Mononuclear cell (primary cell): Measurements from ENCODE around the gene MCC. TPM values are rescaled to one million over a fixed set of nuclear protein-coding genes. Genes with fewer than 3 reads are reported as not detected.
"Not testable (repeated sequence)": the region's sequence is repeated elsewhere in the genome, so short reads cannot be mapped to it uniquely, and the experiment has no call there.

ENCODE experiments used
- H3K27me3 ChIP-seq: 2 replicates; pipeline ENCODE4 v1.6.0; 2011; ENCODE audit warnings: low read length, control low read depth; ENCODE audit not compliant: insufficient read depth
- H3K4me1 ChIP-seq: 2 replicates; pipeline ENCODE4 v1.5.1; 2011; ENCODE audit warnings: mild to moderate bottlenecking, low read length, control low read depth; ENCODE audit not compliant: insufficient read depth
- H3K4me3 ChIP-seq: 2 replicates; pipeline ENCODE4 v1.5.1; 2011; ENCODE audit warnings: mild to moderate bottlenecking, low read length, moderate library complexity
- H3K9me3 ChIP-seq: 2 replicates; pipeline ENCODE4 v1.5.1; 2011; ENCODE audit warnings: low read depth, mild to moderate bottlenecking, control low read depth, low read length
- total RNA-seq: library from RNA; depleted of rRNA; stranded (reverse); fragments of >200 nt; gene quantifications from one replicate; pipeline ENCODE4 v1.2.3, GENCODE V29; 2012

MCC gene
- total RNA-seq, 1 donor: 1.0 TPM

DNA sequence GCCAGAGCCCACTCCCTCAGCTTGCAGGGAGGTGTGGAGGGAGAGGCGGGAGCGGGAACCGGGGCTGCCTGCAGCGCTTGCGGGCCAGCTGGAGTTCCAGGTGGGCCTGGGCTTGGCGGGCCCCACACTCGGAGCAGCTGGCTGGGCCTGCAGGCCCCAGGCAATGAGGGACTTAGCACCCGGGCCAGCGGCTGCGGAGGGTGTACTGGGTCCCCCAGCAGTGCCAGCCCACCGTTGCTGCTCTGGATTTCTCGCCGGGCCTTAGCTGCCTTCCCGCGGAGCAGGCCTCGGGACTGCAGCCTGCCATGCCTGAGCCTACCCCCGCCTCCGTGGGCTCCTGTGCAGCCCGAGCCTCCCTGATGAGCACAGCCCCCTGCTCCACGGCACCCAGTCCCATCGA is 31.1 kb downstream of the MCC start:
- not testable (repeated sequence) for H3K4me1 ChIP-seq, H3K27me3 ChIP-seq, H3K9me3 ChIP-seq, H3K4me3 ChIP-seq

DNA sequence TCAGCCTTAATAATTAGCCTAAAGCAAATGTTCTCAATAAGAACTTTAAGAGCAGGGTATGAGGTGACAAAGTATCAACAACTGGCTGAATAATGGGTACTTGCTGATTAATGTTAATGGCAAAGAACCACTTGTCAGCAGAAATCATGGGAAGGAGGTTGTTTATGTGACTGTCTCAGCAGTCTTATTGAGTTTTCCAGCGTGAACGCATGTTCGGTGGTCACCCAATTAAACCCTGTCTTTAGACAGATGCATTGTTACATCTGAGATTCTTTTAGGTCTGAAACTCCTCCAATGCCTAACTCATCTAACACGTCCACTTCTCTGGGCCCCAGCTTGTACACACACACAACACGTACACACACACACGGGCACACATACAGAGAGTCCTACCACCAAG is 35.3 kb downstream of the MCC start:
- Histone ChIP-seq H3K4me1 (no peaks in the 10 kb centered on the region), H3K27me3 (peaks cover 2% of the 10 kb centered on the region), H3K9me3 (no peaks in the 10 kb centered on the region), H3K4me3 (no peak overlapping the region)

DNA sequence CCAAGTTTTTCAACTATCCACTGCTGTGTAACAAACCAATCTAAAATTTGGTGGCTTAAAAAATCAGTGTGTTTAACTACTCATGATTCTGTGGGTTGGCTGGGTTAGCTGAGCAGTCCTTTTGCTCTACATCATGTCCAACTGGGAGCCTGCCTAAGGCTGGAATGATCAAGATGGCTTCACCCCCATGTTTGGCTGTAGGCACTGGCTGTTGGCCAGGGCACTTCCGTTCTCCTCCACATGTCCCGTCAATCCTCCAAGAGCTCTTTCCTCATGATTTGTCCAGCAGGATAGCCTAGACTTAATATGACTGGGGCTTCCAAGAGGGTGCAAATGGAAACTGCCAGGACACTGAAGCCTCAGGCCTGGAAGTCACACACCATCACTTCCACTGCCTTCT is 36.5 kb downstream of the MCC start:
- no peak overlapping the region for H3K4me3 ChIP-seq
- no peaks in the 10 kb centered on the region for H3K4me1 ChIP-seq
- no peaks in the 10 kb centered on the region for H3K9me3 ChIP-seq
- peaks cover 7% of the 10 kb centered on the region for H3K27me3 ChIP-seq

DNA sequence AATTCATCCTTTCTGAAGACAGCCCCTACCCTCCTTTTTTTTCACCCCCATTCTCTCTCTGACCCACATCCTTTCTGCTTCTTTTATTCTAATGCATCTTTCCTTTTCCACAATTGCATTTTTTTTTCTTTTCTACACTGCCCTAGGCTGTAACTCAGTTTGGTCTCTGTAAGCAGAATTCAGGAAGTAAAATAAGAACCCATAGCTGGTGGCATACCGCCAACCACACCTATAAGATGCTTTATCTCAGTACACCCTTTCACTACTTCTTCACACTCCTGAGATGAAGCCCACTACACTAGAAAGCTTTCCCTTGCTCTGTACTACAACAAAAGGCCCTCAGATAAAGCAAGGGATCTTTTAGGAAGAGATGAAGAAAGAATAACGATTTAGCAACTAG is 37.3 kb downstream of the MCC start:
- no peaks in the 10 kb centered on the region for H3K9me3 ChIP-seq
- H3K4me3 ChIP-seq: no peak overlapping the region
- no peaks in the 10 kb centered on the region for H3K4me1 ChIP-seq
- peaks cover 15% of the 10 kb centered on the region for H3K27me3 ChIP-seq

DNA sequence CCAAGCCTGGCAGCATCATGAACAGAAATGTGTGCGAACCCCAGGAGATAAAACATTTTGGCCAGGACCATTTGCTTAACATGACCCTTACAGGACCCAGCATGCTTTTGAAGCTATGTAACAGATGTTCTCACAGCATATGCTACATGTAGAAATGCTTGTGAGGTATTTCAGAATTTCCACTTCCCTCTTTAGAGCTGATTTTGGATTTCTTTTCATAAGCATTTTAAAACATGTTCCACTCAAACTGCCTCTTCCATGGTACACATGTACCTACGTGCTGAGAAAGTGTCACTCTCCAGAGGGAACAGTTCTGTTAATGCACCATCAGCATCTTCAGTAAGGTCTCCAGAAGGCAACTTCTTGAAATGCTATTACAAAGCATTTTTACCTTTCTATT is 37.8 kb downstream of the MCC start:
- H3K4me3 ChIP-seq: no peak overlapping the region
- H3K4me1 ChIP-seq: no peaks in the 10 kb centered on the region
- no peaks in the 10 kb centered on the region for H3K9me3 ChIP-seq
- peaks cover 19% of the 10 kb centered on the region for H3K27me3 ChIP-seq

DNA sequence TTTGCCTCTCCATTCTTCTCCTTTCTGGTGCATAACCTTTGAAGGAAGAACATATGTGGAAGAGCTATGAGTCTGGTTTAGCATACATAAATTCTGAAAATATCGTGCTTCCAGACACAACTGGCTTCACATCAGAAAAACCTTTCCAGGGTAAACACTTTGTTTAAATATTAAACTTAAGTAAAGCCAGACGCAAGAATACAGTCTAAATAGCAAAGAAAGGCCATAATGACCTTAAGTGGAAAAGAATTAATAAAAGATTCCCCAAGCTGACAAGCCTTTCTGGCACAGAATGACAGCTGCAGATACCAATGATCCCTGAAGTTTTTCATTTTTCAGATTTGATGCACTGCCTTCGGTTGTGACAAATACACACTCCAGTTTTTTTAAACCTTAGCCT is 40.0 kb downstream of the MCC start:
- Histone ChIP-seq H3K9me3 (no peaks in the 10 kb centered on the region), H3K4me3 (no peak overlapping the region), H3K27me3 (peaks cover 32% of the 10 kb centered on the region), H3K4me1 (no peaks in the 10 kb centered on the region)

DNA sequence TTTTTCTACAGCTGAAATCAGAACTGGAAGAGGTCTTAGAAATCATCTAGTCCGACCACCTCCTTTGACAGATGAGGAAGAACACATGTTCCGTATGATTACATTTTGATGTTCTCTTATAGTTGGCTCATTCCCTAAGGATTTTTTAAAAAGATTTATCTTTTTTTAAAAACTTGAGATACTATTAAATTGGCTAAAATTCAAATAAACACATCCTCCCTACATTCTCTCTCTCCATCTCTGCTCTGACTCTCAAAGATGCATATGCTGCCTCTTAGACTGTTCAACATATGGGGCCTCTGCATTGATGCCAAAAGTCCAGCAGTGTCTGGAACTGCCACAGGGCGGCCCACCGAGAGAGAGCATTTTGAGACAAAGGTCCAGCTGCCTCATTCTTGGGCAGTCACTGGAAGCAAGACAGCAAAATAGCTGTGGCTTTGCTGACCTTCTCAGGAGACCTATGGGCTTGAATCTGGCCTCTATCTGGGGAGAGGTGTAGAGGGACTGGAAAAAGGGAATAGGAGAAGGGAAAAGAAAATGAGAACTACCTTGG is 40.7 kb downstream of the MCC start:
- Histone ChIP-seq H3K4me3 (no peak overlapping the region), H3K27me3 (peaks cover 32% of the 10 kb centered on the region), H3K4me1 (no peaks in the 10 kb centered on the region), H3K9me3 (no peaks in the 10 kb centered on the region)

DNA sequence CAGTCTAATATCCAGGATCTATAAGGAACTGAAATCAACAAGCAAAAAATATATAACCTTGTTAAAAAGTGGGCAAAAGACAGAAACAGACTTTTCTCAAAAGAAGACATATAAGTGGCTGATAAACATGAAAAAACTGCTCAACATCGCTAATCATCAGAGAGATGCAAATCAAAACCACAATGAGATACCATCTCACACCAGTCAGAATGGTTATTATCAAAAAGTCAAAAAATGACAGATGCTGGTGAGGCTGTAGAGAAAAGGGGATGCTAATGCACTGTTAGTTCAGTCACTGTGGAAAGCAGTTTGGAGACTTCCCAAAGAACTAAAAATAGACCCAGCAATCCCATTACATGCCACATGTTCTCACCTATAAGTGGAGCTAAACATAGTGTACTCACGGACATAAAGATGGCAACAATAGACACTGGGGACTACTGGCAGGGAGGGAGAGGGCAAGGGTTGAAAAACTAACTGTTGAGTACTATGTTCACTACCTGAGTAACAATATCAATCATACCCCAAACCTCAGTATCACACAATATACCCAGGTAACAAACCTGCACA is 41.8 kb downstream of the MCC start:
- Histone ChIP-seq H3K27me3 (peaks cover 32% of the 10 kb centered on the region), H3K9me3 (no peaks in the 10 kb centered on the region)

DNA sequence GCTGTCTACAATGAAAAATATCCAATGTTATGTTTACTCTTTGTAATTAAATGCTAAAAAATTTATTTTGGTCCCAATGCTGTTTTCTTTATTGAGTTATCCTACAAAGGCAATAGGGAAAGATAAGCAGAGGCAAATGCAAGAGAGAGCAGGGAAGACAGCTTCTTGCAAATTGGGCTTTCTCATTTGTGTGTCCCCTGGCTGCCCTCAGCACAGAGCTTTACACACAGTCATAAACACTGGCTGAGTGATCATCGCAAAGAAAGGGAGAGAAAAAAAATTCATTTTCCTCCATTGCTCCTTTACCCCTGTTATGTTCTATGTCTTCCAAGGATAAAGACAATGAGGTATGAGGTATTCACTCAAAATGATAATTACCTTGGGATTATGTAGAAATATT is 51.1 kb downstream of the MCC start:
- H3K4me1 ChIP-seq: no peaks in the 10 kb centered on the region
- no peaks in the 10 kb centered on the region for H3K9me3 ChIP-seq
- no peak overlapping the region for H3K4me3 ChIP-seq
- no peaks in the 10 kb centered on the region for H3K27me3 ChIP-seq

More for the DNA sequence above, 41.8 kb downstream of the MCC start:
- Histone ChIP-seq H3K4me3 (no peak overlapping the region), H3K4me1 (no peaks in the 10 kb centered on the region)

DNA sequence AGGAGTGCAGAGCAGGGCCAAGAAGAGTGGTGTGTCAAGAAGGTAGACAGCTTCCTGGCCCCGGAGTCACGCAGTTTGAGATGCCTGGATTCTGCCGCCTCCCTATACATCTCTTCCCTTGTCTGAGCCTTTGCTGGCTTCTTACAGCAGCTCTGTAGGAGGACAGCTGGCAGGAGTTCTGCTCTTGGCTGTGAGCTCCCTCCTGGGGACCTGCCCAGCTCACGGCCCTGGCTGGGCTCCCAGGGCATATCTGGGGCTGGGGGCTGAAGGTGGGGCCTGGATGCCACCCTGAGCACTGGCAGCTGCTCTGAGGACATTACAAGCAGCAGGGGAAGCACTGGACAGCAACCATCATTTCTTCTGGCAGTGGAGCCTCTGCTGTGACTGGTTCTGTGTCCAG is 52.7 kb downstream of the MCC start:
- H3K4me1 ChIP-seq: no peaks in the 10 kb centered on the region
- H3K4me3 ChIP-seq: no peak overlapping the region
- no peaks in the 10 kb centered on the region for H3K27me3 ChIP-seq
- H3K9me3 ChIP-seq: no peaks in the 10 kb centered on the region

DNA sequence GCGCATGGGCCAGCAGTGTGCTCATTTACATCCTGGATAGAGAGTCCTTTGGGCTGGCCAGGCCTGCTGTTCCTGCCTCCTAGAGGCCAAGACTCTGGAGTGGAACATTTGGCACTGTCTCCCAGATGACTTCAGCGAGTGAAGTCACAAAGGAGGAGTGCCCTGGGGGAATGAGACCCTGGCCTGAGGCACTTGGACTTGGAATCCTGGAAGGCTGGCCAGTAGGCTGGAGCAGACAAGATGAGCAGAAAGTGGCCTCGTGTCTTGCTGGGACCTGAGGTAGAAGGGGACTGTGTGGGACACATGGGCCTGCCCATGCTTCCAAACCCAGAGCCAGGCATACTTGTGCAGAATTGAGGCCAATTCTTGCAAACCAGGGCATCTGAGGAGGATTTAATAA is 53.4 kb downstream of the MCC start, which contains the start of gene TSSK1B:
TSSK1B (minus strand) TSS at position 101 of the 400 bp plus-strand sequence. CDS start 150 bp downstream, outside the sequence.
- H3K4me3 ChIP-seq: no peak within 1 kb of the TSS
- H3K9me3 ChIP-seq: no peaks in the 10 kb centered on the region
- H3K27me3 ChIP-seq: no peaks in the 10 kb centered on the region
- no peaks in the 10 kb centered on the region for H3K4me1 ChIP-seq

DNA sequence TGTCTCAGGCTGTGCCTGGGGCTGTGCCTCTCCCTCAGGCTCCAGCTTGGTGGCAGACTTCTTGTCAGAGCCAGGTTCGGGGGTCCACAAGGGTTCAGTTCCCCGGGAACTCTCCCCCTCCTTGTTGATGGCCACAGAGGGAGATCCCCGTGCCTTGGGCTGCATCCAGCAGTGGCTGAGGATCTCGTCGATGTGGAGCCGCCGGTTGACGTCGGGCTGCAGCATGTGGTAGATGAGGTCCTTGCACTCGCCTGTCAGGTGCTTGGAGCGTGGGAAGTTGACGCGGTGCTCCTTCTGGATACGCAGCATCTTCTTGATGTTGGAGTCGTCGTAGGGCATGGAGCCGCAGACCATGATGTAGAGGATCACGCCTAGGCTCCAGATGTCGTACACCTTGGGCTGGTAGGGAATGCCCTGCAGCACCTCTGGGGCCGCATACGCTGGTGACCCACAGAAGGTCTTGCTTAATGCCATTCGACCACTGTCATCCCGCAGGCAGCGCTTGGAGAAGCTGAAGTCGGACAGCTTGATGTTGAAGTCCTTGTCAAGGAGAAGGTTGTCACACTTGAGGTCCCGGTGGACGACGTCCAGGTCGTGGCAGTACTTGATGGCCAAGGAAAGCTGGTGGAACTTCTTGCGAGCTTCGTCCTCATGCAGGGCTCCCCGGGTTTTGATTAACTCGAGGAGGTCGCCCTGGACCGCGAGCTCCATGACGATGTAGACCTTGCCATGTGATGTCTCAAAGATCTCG is 54.2 kb downstream of the MCC start:
- no peak overlapping the region for H3K4me3 ChIP-seq
- no peaks in the 10 kb centered on the region for H3K4me1 ChIP-seq
- H3K9me3 ChIP-seq: no peaks in the 10 kb centered on the region
- H3K27me3 ChIP-seq: no peaks in the 10 kb centered on the region

DNA sequence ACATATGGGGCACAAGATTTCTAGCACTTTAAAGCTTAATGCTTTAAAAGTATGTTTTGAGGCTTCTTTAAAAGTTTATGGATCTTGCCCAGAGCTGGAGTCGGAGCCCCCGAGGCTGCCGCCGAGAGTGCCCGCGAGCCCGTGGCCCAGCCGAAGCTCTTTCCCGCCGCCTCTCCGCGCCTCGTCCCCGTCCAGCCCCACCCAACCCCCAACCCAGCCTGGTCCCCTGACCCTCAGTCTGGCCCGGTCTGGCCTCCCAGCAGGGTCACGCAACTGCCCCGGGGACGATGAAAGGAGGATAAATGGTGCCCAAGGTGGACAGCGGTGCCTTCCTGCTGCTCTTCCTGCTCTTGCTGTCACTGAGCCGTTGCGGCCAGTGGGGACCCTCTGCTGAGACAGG is 55.2 kb downstream of the MCC start:
- H3K9me3 ChIP-seq: no peaks in the 10 kb centered on the region
- no peak overlapping the region for H3K4me3 ChIP-seq
- H3K27me3 ChIP-seq: no peaks in the 10 kb centered on the region
- H3K4me1 ChIP-seq: no peaks in the 10 kb centered on the region

DNA sequence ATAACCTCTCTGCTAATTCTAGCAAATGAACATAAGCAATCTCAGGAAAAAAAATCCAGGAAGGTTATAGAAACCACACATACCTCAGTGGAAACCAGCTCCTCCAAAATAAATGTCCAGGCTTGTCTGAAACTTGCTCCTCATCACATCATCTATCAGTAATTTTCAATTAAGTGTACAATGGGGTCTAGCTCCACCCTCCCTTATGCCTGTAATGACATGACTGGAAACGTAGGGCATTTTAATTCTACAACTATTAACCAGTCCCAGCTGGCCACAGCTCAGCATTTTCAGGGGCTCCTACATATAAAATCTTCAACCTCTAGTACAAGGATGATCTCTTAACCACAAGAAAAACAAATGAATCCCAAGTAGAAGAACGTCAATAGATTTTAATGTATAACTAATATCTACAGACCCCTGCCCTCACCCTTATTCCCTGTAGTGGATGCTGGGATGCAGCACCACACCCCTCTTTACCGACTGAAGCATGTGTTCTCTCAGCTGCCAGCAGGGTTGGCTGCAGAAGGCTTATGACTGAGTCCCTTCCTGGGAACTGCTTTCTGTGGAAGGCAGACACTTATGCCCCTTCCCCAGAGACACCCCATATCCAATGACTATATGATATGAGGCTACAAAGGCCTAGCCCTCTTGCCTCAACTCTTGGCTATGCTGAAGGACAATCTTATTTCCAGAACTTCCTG is 60.2 kb downstream of the MCC start:
- Histone ChIP-seq H3K4me1 (no peaks in the 10 kb centered on the region), H3K4me3 (no peak overlapping the region), H3K9me3 (no peaks in the 10 kb centered on the region), H3K27me3 (no peaks in the 10 kb centered on the region)

DNA sequence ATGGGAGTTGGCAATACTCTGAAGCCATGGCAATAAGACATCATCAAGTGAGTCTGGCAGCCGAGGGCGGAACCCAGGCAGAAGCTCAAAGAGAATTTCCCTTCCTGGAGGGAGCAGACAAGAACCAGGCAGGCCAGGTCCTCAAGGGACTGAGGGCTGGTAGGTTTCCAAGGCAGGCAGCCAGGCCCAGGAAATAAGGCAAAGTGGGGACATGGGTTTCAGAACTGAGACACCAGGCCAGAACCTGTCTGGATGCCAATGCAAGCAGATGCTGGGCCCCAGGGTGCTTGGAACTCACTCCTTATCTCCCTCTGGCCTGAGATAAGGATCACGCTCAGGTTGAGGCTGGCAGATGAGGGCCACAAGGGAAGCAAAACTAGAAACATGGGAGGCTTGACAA is 62.3 kb downstream of the MCC start:
- Histone ChIP-seq H3K4me1 (no peaks in the 10 kb centered on the region), H3K9me3 (no peaks in the 10 kb centered on the region), H3K4me3 (no peak overlapping the region), H3K27me3 (no peaks in the 10 kb centered on the region)
